ENCODE data around the gene INPP5E. TPM values are rescaled to one million over a fixed set of nuclear protein-coding genes. Genes with fewer than 3 reads are reported as not detected.

INPP5E gene
- total RNA-seq, 2 experiments from 2014 or later = 13.9 to 14.8 TPM

GRCh38 chr9:136438548-136439480, 831 bp downstream of the INPP5E start:
- Mint-ChIP-seq H3K4me3 (peak overlapping the region; percentile 79), H3K36me3 (ENCODE audit: low read depth) (peaks cover 10% of the 10 kb centered on the region), H3K27ac (peak overlapping the region; percentile 65), H3K4me1 (ENCODE audit: low read depth) (peaks cover 23% of the 10 kb centered on the region), H3K27me3 (ENCODE audit: low read depth) (no peaks in the 10 kb centered on the region), H3K9me3 (no peaks in the 10 kb centered on the region)
- intact Hi-C loops (cut with micrococcal nuclease) = loop anchor here (2.0 kb wide), 1 partner anchor 34 kb away; no protein-coding TSS in a partner anchor
- CTCF ChIA-PET = interaction anchor here (0.5 to 1.1 kb wide), 4 partner anchors 11 to 279 kb away, joined by 3 to 5 read pairs (median 4); no protein-coding TSS in a partner anchor
- DNase-seq = peak; percentile 62

GRCh38 chr9:136437839-136438547, 1.7 kb downstream of the INPP5E start:
- intact Hi-C loops (cut with micrococcal nuclease) = loop anchor here (2.0 kb wide), 1 partner anchor 33 kb away; no protein-coding TSS in a partner anchor
- no peaks in the 10 kb centered on the region for H3K9me3 Mint-ChIP-seq
- H3K4me1 Mint-ChIP-seq (ENCODE audit: low read depth) = peaks cover 23% of the 10 kb centered on the region
- peak overlapping the region; percentile 79 for H3K4me3 Mint-ChIP-seq
- no peak for DNase-seq
- CTCF ChIA-PET = interaction anchor here (0.5 to 1.2 kb wide), 4 partner anchors 12 to 47 kb away, joined by 3 to 5 read pairs (median 4); no protein-coding TSS in a partner anchor
- H3K36me3 Mint-ChIP-seq (ENCODE audit: low read depth) = peaks cover 8% of the 10 kb centered on the region
- H3K27ac Mint-ChIP-seq = peak overlapping the region; percentile 65
- no peaks in the 10 kb centered on the region for H3K27me3 Mint-ChIP-seq (ENCODE audit: low read depth)

GRCh38 chr9:136437430-136437829, 2.2 kb downstream of the INPP5E start:
- H3K27ac Mint-ChIP-seq = no peak overlapping the region
- H3K4me3 Mint-ChIP-seq = peak overlapping the region; percentile 79
- intact Hi-C loops (cut with micrococcal nuclease) = no loop called here
- peaks cover 23% of the 10 kb centered on the region for H3K4me1 Mint-ChIP-seq (ENCODE audit: low read depth)
- H3K9me3 Mint-ChIP-seq = no peaks in the 10 kb centered on the region
- no peaks in the 10 kb centered on the region for H3K27me3 Mint-ChIP-seq (ENCODE audit: low read depth)
- CTCF ChIA-PET = interaction anchor here (0.7 to 1.2 kb wide), 2 partner anchors 10 to 47 kb away, joined by 3 to 4 read pairs; no protein-coding TSS in a partner anchor
- peaks cover 5% of the 10 kb centered on the region for H3K36me3 Mint-ChIP-seq (ENCODE audit: low read depth)
- no peak for DNase-seq

- Mint-ChIP-seq H3K4me3 (no peak overlapping the region), H3K9me3 (no peaks in the 10 kb centered on the region), H3K36me3 (ENCODE audit: low read depth) (no peaks in the 10 kb centered on the region), H3K27me3 (ENCODE audit: low read depth) (no peaks in the 10 kb centered on the region), H3K4me1 (ENCODE audit: low read depth) (peaks cover 23% of the 10 kb centered on the region), H3K27ac (no peak overlapping the region)
- no peak for DNase-seq
- CTCF ChIA-PET = no interaction called here
- intact Hi-C loops (cut with micrococcal nuclease) = no loop called here
Observed at GRCh38 chr9:136436055-136436634, 3.5 kb downstream of the INPP5E start.

- Mint-ChIP-seq H3K4me3 (no peak overlapping the region), H3K27ac (no peak overlapping the region), H3K27me3 (ENCODE audit: low read depth) (no peaks in the 10 kb centered on the region), H3K4me1 (ENCODE audit: low read depth) (peaks cover 19% of the 10 kb centered on the region), H3K9me3 (no peaks in the 10 kb centered on the region), H3K36me3 (ENCODE audit: low read depth) (peaks cover 2% of the 10 kb centered on the region)
- intact Hi-C loops (cut with micrococcal nuclease) = no loop called here
- no peak for DNase-seq
- CTCF ChIA-PET = no interaction called here
Observed at GRCh38 chr9:136434580-136435169, 5.0 kb downstream of the INPP5E start.

- Mint-ChIP-seq H3K9me3 (no peaks in the 10 kb centered on the region), H3K4me3 (no peak overlapping the region), H3K36me3 (ENCODE audit: low read depth) (peaks cover 2% of the 10 kb centered on the region), H3K4me1 (ENCODE audit: low read depth) (peaks cover 19% of the 10 kb centered on the region), H3K27ac (no peak overlapping the region), H3K27me3 (ENCODE audit: low read depth) (no peaks in the 10 kb centered on the region)
- CTCF ChIA-PET = interaction anchor here (0.6 kb wide), 1 partner anchor 10 kb away, joined by 3 read pairs; no protein-coding TSS in a partner anchor
- intact Hi-C loops (cut with micrococcal nuclease) = no loop called here
- no peak for DNase-seq
Observed at GRCh38 chr9:136433849-136434579, 5.6 kb downstream of the INPP5E start.

- peaks cover 2% of the 10 kb centered on the region for H3K36me3 Mint-ChIP-seq (ENCODE audit: low read depth)
- DNase-seq = no peak
- H3K27ac Mint-ChIP-seq = no peak overlapping the region
- intact Hi-C loops (cut with micrococcal nuclease) = no loop called here
- no peak overlapping the region for H3K4me3 Mint-ChIP-seq
- CTCF ChIA-PET = interaction anchor here (0.6 kb wide), 1 partner anchor 11 kb away, joined by 3 read pairs; no protein-coding TSS in a partner anchor
- H3K9me3 Mint-ChIP-seq = no peaks in the 10 kb centered on the region
- H3K4me1 Mint-ChIP-seq (ENCODE audit: low read depth) = peaks cover 16% of the 10 kb centered on the region
- no peaks in the 10 kb centered on the region for H3K27me3 Mint-ChIP-seq (ENCODE audit: low read depth)
Observed at GRCh38 chr9:136433043-136433715, 6.5 kb downstream of the INPP5E start.

GRCh38 chr9:136432591-136432990, 7.1 kb downstream of the INPP5E start:
- Mint-ChIP-seq H3K27me3 (ENCODE audit: low read depth) (no peaks in the 10 kb centered on the region), H3K9me3 (no peaks in the 10 kb centered on the region), H3K36me3 (ENCODE audit: low read depth) (peaks cover 2% of the 10 kb centered on the region), H3K4me1 (ENCODE audit: low read depth) (peaks cover 10% of the 10 kb centered on the region), H3K4me3 (no peak overlapping the region), H3K27ac (no peak overlapping the region)
- no peak for DNase-seq
- CTCF ChIA-PET = no interaction called here
- intact Hi-C loops (cut with micrococcal nuclease) = no loop called here

GRCh38 chr9:136431782-136432350, 7.8 kb downstream of the INPP5E start:
- no peaks in the 10 kb centered on the region for H3K27me3 Mint-ChIP-seq (ENCODE audit: low read depth)
- intact Hi-C loops (cut with micrococcal nuclease) = no loop called here
- DNase-seq = no peak
- H3K4me1 Mint-ChIP-seq (ENCODE audit: low read depth) = peaks cover 3% of the 10 kb centered on the region
- no peak overlapping the region for H3K27ac Mint-ChIP-seq
- CTCF ChIA-PET = no interaction called here
- no peak overlapping the region for H3K4me3 Mint-ChIP-seq
- no peaks in the 10 kb centered on the region for H3K9me3 Mint-ChIP-seq
- H3K36me3 Mint-ChIP-seq (ENCODE audit: low read depth) = peaks cover 2% of the 10 kb centered on the region

GRCh38 chr9:136430588-136431234, 8.9 kb downstream of the INPP5E start:
- Mint-ChIP-seq H3K27me3 (ENCODE audit: low read depth) (no peaks in the 10 kb centered on the region), H3K27ac (no peak overlapping the region), H3K36me3 (ENCODE audit: low read depth) (peaks cover 2% of the 10 kb centered on the region), H3K9me3 (no peaks in the 10 kb centered on the region), H3K4me3 (no peak overlapping the region), H3K4me1 (ENCODE audit: low read depth) (no peaks in the 10 kb centered on the region)
- no peak for DNase-seq
- intact Hi-C loops (cut with micrococcal nuclease) = no loop called here
- CTCF ChIA-PET = no interaction called here
